Measurements from ENCODE around the gene MOXD1. TPM values are rescaled to one million over a fixed set of nuclear protein-coding genes. Genes with fewer than 3 reads are reported as not detected.

MOXD1 gene
- polyA plus RNA-seq, 1 of the 3 experiments (the other 2 are of a cell fraction): 252 TPM

DNA sequence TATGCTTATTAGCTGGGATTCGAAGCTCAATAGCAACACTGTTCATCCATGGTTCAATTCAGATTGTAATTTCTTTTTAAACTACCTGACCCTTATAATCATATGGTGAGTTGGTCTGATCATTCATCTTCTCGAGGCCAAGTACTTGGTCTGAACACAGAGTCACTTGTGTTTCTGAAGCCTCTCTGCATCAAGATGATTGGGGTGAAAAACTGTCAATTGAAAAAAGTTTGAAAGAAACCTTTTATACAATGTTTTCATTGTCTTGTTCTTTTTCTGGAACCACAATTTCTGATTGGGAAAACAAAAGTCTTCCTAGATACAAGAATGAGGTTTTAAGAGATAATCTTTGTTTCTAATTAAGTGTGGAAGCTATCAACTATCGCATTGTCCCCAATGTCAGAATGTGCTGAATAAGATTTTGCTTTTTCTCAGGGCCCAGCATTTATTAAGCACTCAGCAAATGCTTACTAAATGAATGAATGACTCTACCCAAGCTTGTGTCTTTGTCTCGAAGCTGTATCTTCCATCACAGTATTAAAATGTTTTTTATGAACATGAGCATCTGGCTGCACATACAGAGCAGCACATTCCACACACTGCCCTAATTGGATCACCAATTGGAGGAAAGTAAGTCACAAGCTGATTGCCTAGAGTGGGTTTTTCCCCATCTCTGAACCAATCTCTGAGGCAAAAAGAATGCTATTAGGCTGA is 45.0 kb upstream of the MOXD1 start:
- Histone ChIP-seq H3F3A (replicated peaks; ENCODE audit: insufficient read depth) (peaks cover 28% of the 10 kb centered on the region), H3K27me3 (ENCODE audit: insufficient read depth) (no peaks in the 10 kb centered on the region), H3K4me1 (ENCODE audit: control insufficient read depth in 1 of 2, insufficient read depth in 2 of 2, low read depth in 1 of 2, low read length in 1 of 2) (peaks cover 0 to 7% of the 10 kb centered on the region in 2 experiments; a peak in 2 of 4 replicates), H3K4me3 (ENCODE audit: low read depth in 2 of 2, low read length in 1 of 2) (no peak overlapping the region), H3K4me2 (peak overlapping the region; percentile 36; the same call in 1 of the 2 replicates), H3K9me2 (no peaks in the 10 kb centered on the region), H3K36me3 (replicated peaks in 1 of 2; ENCODE audit: control insufficient read depth in 1 of 2, insufficient read depth in 2 of 2, low read length in 1 of 2) (peaks cover 0 to 25% of the 10 kb centered on the region in 2 experiments), H3K9me3 (0 out of 2 replicates have a peak, but pooled peaks cover 7% of the 10 kb centered on the region), H4K20me1 (ENCODE audit: insufficient read depth) (no peaks in the 10 kb centered on the region), H3K79me2 (ENCODE audit: insufficient read depth) (no peaks in the 10 kb centered on the region), H2AFZ (ENCODE audit: low read depth) (peak overlapping the region; percentile 16; the same call in 1 of the 2 replicates), H3K27ac (ENCODE audit: low read depth in 2 of 2, low read length in 1 of 2) (peak overlapping the region; percentile 88 to 89; a peak in 3 of 4 replicates), H3K9ac (peak overlapping the region; percentile 37; the same call in 1 of the 2 replicates)
- POLR2A ChIA-PET: no interaction called here
- CTCF ChIA-PET: interaction anchor here (0.7 to 1.1 kb wide), 2 partner anchors 27 to 38 kb away, joined by 3 read pairs; no protein-coding TSS in a partner anchor
- no peak for DNase-seq
- peak in 1 of 2 experiments; percentile 29; a peak in 1 of 4 replicates for TF ChIP-seq EP300 (IDR thresholded peaks at IDR 0.05; ENCODE audit: borderline replicate concordance in 1 of 2, low read depth in 1 of 2, low read length in 1 of 2)
- no peak for TF ChIP-seq JUND (IDR thresholded peaks at IDR 0.05)
- no peak for TF ChIP-seq FOSL2 (IDR thresholded peaks at IDR 0.05; ENCODE audit: borderline replicate concordance, low read depth)
- peak; percentile 18; the same call in 1 of the 2 replicates for TF ChIP-seq TCF12 (IDR thresholded peaks at IDR 0.05)
- WGBS (ENCODE audit: low lambda C conversion rate): 52% methylated on average over 4 of the region's 4 CpGs

- no peaks in the 10 kb centered on the region for H4K20me1 ChIP-seq (ENCODE audit: insufficient read depth)
- 5% methylated on average over 3 of the region's 3 CpGs for whole genome bisulfite sequencing (ENCODE audit: low lambda C conversion rate)
- no peak for DNase-seq
- H3K27ac ChIP-seq (ENCODE audit: low read depth in 2 of 2, low read length in 1 of 2): peak overlapping the region; percentile 88 to 89; a peak in 3 of 4 replicates
- H3K27me3 ChIP-seq (ENCODE audit: insufficient read depth): no peaks in the 10 kb centered on the region
- H3K4me2 ChIP-seq: peak overlapping the region; percentile 36; the same call in 1 of the 2 replicates
- H3K4me3 ChIP-seq (ENCODE audit: low read depth in 2 of 2, low read length in 1 of 2): no peak overlapping the region
- H3K9me2 ChIP-seq: no peaks in the 10 kb centered on the region
- CTCF ChIA-PET: interaction anchor here (1.1 kb wide), 1 partner anchor 39 kb away, joined by 3 read pairs; no protein-coding TSS in a partner anchor
- H3K79me2 ChIP-seq (ENCODE audit: insufficient read depth): no peaks in the 10 kb centered on the region
- POLR2A ChIA-PET: no interaction called here
- H3K9me3 ChIP-seq: 0 out of 2 replicates have a peak, but pooled peaks cover 7% of the 10 kb centered on the region
- peak overlapping the region; percentile 37; the same call in 1 of the 2 replicates for H3K9ac ChIP-seq
- H2AFZ ChIP-seq (ENCODE audit: low read depth): no peak overlapping the region
- peaks cover 0 to 7% of the 10 kb centered on the region in 2 experiments; a peak in 2 of 4 replicates for H3K4me1 ChIP-seq (ENCODE audit: control insufficient read depth in 1 of 2, insufficient read depth in 2 of 2, low read depth in 1 of 2, low read length in 1 of 2)
- peaks cover 28% of the 10 kb centered on the region for H3F3A ChIP-seq (replicated peaks; ENCODE audit: insufficient read depth)
- peaks cover 0 to 23% of the 10 kb centered on the region in 2 experiments for H3K36me3 ChIP-seq (replicated peaks in 1 of 2; ENCODE audit: control insufficient read depth in 1 of 2, insufficient read depth in 2 of 2, low read length in 1 of 2)
- TF ChIP-seq USF1 (IDR thresholded peaks at IDR 0.05; ENCODE audit: borderline replicate concordance, low read depth): 0 out of 2 replicates have a peak, but pooled peaks have one; percentile 37
- peak; percentile 99 for TF ChIP-seq TCF12 (IDR thresholded peaks at IDR 0.05)
- peak; percentile 92 for TF ChIP-seq MEF2A (IDR thresholded peaks at IDR 0.05; ENCODE audit: borderline replicate concordance, low read depth)
- TF ChIP-seq, protein P1, sequence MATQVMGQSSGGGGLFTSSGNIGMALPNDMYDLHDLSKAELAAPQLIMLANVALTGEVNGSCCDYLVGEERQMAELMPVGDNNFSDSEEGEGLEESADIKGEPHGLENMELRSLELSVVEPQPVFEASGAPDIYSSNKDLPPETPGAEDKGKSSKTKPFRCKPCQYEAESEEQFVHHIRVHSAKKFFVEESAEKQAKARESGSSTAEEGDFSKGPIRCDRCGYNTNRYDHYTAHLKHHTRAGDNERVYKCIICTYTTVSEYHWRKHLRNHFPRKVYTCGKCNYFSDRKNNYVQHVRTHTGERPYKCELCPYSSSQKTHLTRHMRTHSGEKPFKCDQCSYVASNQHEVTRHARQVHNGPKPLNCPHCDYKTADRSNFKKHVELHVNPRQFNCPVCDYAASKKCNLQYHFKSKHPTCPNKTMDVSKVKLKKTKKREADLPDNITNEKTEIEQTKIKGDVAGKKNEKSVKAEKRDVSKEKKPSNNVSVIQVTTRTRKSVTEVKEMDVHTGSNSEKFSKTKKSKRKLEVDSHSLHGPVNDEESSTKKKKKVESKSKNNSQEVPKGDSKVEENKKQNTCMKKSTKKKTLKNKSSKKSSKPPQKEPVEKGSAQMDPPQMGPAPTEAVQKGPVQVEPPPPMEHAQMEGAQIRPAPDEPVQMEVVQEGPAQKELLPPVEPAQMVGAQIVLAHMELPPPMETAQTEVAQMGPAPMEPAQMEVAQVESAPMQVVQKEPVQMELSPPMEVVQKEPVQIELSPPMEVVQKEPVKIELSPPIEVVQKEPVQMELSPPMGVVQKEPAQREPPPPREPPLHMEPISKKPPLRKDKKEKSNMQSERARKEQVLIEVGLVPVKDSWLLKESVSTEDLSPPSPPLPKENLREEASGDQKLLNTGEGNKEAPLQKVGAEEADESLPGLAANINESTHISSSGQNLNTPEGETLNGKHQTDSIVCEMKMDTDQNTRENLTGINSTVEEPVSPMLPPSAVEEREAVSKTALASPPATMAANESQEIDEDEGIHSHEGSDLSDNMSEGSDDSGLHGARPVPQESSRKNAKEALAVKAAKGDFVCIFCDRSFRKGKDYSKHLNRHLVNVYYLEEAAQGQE (IDR thresholded peaks at IDR 0.05; ENCODE audit: low read depth, low read length): peak; percentile 75
- TF ChIP-seq, protein P2, sequence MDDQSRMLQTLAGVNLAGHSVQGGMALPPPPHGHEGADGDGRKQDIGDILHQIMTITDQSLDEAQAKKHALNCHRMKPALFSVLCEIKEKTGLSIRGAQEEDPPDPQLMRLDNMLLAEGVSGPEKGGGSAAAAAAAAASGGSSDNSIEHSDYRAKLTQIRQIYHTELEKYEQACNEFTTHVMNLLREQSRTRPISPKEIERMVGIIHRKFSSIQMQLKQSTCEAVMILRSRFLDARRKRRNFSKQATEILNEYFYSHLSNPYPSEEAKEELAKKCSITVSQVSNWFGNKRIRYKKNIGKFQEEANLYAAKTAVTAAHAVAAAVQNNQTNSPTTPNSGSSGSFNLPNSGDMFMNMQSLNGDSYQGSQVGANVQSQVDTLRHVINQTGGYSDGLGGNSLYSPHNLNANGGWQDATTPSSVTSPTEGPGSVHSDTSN (IDR thresholded peaks at IDR 0.05): peak; percentile 99
- peak; percentile 98 for TF ChIP-seq TEAD4 (IDR thresholded peaks at IDR 0.05; ENCODE audit: borderline replicate concordance, insufficient read depth)
- TF ChIP-seq, protein P3, sequence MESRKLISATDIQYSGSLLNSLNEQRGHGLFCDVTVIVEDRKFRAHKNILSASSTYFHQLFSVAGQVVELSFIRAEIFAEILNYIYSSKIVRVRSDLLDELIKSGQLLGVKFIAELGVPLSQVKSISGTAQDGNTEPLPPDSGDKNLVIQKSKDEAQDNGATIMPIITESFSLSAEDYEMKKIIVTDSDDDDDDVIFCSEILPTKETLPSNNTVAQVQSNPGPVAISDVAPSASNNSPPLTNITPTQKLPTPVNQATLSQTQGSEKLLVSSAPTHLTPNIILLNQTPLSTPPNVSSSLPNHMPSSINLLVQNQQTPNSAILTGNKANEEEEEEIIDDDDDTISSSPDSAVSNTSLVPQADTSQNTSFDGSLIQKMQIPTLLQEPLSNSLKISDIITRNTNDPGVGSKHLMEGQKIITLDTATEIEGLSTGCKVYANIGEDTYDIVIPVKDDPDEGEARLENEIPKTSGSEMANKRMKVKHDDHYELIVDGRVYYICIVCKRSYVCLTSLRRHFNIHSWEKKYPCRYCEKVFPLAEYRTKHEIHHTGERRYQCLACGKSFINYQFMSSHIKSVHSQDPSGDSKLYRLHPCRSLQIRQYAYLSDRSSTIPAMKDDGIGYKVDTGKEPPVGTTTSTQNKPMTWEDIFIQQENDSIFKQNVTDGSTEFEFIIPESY (IDR thresholded peaks at IDR 0.05; ENCODE audit: borderline replicate concordance, low read depth): peak; percentile 90
- TF ChIP-seq EZH2phosphoT487 (IDR thresholded peaks at IDR 0.05; ENCODE audit: borderline replicate concordance, low read depth): no peak
- no peak for TF ChIP-seq GATA2 (CRISPR knock-in tag; IDR thresholded peaks at IDR 0.05)
- no peak for TF ChIP-seq CTCF (IDR thresholded peaks at IDR 0.05)
These were observed 44.1 kb upstream of the MOXD1 start for GRCh38 chr6:132445201-132445951.

Measured in SK-N-SH (cell line).